Measurements from ENCODE around the gene PAX7.

DNA sequence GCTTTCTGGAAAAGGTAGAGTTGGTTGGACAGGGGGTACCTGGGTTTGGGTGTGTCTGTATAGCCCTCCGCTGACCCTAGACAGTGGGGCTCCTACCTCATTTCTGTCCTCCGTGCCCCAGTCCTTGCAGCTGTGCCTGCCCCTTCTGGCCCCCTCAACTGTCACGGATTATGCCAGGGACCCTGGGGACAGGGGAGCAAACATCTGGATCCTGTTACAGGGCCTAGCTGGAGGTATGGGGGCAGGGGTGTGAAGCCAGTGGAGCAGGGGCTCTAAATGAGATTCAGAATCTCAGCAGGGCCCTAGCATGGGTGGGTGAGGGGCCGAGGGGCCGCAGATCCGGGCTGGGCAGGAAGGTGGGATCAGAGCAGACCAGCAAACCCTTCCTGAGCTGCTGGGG lies 147.8 kb downstream of the PAX7 start:
- TF ChIP-seq, protein P1, sequence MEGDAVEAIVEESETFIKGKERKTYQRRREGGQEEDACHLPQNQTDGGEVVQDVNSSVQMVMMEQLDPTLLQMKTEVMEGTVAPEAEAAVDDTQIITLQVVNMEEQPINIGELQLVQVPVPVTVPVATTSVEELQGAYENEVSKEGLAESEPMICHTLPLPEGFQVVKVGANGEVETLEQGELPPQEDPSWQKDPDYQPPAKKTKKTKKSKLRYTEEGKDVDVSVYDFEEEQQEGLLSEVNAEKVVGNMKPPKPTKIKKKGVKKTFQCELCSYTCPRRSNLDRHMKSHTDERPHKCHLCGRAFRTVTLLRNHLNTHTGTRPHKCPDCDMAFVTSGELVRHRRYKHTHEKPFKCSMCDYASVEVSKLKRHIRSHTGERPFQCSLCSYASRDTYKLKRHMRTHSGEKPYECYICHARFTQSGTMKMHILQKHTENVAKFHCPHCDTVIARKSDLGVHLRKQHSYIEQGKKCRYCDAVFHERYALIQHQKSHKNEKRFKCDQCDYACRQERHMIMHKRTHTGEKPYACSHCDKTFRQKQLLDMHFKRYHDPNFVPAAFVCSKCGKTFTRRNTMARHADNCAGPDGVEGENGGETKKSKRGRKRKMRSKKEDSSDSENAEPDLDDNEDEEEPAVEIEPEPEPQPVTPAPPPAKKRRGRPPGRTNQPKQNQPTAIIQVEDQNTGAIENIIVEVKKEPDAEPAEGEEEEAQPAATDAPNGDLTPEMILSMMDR (conservative IDR thresholded peaks at IDR 0.05) = no peak
- no peak for TF ChIP-seq ZFX (IDR thresholded peaks at IDR 0.05)

Data from C4-2B (cell line).